ENCODE data around the gene PRKCB.

Gene PRKCB

DNA sequence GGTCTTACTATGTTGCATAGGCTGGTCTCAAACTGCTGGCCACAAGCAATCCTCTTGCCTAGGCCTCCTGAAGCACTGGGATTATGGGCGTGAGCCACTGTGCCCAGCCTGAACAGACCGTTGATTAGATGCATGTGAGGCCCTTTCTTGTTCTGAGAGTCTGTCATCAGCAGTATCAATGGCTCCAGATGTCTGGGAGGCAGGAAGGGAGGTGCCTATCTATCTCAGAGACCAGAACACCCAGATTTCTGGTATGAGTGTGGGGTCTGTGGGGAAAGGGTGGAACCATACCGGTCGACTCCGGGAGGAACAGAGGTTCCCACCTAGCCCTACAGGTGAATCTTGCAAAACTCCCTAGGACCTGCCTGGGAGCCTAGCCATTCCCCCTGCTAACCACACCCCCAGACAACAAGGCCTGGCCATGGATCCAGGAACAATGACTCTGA lies 71.7 kb downstream of the PRKCB start:
- Histone ChIP-seq H3K9ac (no peak overlapping the region), H3K4me3 (IDR thresholded peaks at IDR 0.05; ENCODE audit: insufficient read depth, low read depth, low read length) (no peak overlapping the region), H3K36me3 (ENCODE audit: insufficient read depth) (no peaks in the 10 kb centered on the region), H3K27ac (no peak overlapping the region), H4K20me1 (ENCODE audit: insufficient read depth) (no peaks in the 10 kb centered on the region), H3K4me2 (no peak overlapping the region), H3K4me1 (ENCODE audit: low read depth, poor library complexity, severe bottlenecking) (no peaks in the 10 kb centered on the region), H3K79me2 (ENCODE audit: insufficient read depth, low read depth) (no peaks in the 10 kb centered on the region), H3K27me3 (ENCODE audit: insufficient read depth, low read depth) (no peaks in the 10 kb centered on the region), H2AFZ (ENCODE audit: low read depth) (no peak overlapping the region)
- TF ChIP-seq, protein P1, sequence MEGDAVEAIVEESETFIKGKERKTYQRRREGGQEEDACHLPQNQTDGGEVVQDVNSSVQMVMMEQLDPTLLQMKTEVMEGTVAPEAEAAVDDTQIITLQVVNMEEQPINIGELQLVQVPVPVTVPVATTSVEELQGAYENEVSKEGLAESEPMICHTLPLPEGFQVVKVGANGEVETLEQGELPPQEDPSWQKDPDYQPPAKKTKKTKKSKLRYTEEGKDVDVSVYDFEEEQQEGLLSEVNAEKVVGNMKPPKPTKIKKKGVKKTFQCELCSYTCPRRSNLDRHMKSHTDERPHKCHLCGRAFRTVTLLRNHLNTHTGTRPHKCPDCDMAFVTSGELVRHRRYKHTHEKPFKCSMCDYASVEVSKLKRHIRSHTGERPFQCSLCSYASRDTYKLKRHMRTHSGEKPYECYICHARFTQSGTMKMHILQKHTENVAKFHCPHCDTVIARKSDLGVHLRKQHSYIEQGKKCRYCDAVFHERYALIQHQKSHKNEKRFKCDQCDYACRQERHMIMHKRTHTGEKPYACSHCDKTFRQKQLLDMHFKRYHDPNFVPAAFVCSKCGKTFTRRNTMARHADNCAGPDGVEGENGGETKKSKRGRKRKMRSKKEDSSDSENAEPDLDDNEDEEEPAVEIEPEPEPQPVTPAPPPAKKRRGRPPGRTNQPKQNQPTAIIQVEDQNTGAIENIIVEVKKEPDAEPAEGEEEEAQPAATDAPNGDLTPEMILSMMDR (conservative IDR thresholded peaks at IDR 0.05; ENCODE audit: low read depth, low read length): no peak

DNA sequence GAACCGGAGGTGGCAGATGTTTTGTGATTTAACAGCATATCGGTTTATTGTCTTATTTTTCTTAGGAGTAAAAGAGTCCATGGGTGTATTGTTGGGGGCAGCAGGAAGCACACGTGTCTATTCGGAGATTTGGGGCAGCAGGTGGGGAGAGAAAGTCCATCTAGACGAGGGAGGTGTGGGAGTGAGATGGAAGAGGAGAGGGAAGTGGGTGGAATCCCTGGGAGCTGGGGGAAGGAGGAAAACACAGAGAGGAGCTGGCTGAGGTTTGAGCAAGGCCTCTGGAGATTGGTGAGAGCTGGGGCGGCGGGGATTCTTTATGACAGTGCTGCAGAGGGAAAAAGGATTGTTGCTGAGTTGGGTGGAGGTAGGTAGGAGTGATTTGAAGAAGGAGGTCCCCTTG lies 72.1 kb downstream of the PRKCB start:
- TF ChIP-seq, protein P1 (conservative IDR thresholded peaks at IDR 0.05; ENCODE audit: low read depth, low read length): no peak
- no peaks in the 10 kb centered on the region for H3K36me3 ChIP-seq (ENCODE audit: insufficient read depth)
- no peak overlapping the region for H3K9ac ChIP-seq
- H4K20me1 ChIP-seq (ENCODE audit: insufficient read depth): no peaks in the 10 kb centered on the region
- H2AFZ ChIP-seq (ENCODE audit: low read depth): no peak overlapping the region
- no peak overlapping the region for H3K27ac ChIP-seq
- H3K27me3 ChIP-seq (ENCODE audit: insufficient read depth, low read depth): no peaks in the 10 kb centered on the region
- H3K79me2 ChIP-seq (ENCODE audit: insufficient read depth, low read depth): no peaks in the 10 kb centered on the region
- no peak overlapping the region for H3K4me3 ChIP-seq (IDR thresholded peaks at IDR 0.05; ENCODE audit: insufficient read depth, low read depth, low read length)
- no peaks in the 10 kb centered on the region for H3K4me1 ChIP-seq (ENCODE audit: low read depth, poor library complexity, severe bottlenecking)
- no peak overlapping the region for H3K4me2 ChIP-seq

DNA sequence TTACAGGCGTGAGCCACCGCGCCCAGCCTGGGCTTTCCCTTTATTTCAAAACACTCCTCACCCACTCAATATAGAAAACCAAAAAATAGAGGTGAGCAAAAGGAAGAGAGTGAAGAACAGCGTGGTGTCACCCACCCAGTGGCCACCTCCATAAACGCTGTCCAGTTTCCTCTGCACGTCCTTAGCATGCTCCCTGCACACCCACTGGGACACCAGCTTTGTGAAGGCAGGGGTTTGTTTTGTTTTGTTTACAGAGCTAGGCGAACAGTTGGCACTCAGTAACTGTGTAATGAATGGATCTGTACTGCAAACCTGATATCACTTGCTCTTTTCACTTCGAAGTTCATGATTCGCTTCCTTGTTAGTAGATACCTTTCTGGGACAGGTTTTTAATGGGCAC lies 73.0 kb downstream of the PRKCB start:
- Histone ChIP-seq H3K4me3 (IDR thresholded peaks at IDR 0.05; ENCODE audit: insufficient read depth, low read depth, low read length) (no peak overlapping the region), H4K20me1 (ENCODE audit: insufficient read depth) (no peaks in the 10 kb centered on the region), H3K9ac (no peak overlapping the region), H2AFZ (ENCODE audit: low read depth) (no peak overlapping the region), H3K79me2 (ENCODE audit: insufficient read depth, low read depth) (no peaks in the 10 kb centered on the region), H3K4me2 (no peak overlapping the region), H3K27ac (no peak overlapping the region), H3K4me1 (ENCODE audit: low read depth, poor library complexity, severe bottlenecking) (no peaks in the 10 kb centered on the region), H3K36me3 (ENCODE audit: insufficient read depth) (no peaks in the 10 kb centered on the region), H3K27me3 (ENCODE audit: insufficient read depth, low read depth) (no peaks in the 10 kb centered on the region)
- TF ChIP-seq, protein P1 (conservative IDR thresholded peaks at IDR 0.05; ENCODE audit: low read depth, low read length): no peak

DNA sequence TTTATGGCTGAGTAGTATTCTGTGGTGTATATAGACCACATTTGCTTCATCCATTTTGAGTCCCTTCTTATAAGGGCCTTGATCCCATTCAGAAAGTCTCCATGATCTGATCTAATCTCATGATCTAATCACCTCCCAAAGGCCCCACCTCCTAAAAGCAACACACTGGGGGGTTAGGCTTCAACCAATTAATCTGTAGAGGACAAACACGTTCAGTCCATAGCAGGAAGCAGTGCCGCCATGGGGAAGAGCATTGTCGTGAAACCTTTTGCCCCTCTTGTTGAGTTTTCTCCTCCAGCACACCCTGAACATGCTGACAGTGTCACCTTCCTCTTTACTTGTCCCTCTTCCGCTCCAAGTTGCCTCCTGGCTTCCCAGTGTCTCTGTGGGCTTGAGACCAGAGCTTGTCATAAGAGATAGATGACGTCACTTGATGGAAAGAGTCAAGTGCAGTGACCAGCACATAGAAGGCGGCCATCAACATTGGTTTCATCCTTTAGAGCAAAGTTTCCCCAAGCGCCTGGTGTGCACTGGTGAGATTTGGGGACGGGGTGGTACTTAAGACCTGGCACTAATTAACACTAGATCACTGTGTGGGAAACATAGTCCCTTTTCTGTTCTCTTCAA lies 74.1 kb downstream of the PRKCB start:
- H2AFZ ChIP-seq (ENCODE audit: low read depth): no peak overlapping the region
- no peak overlapping the region for H3K9ac ChIP-seq
- no peak overlapping the region for H3K27ac ChIP-seq
- no peaks in the 10 kb centered on the region for H3K4me1 ChIP-seq (ENCODE audit: low read depth, poor library complexity, severe bottlenecking)
- no peak overlapping the region for H3K4me2 ChIP-seq
- no peaks in the 10 kb centered on the region for H3K79me2 ChIP-seq (ENCODE audit: insufficient read depth, low read depth)
- H3K4me3 ChIP-seq (IDR thresholded peaks at IDR 0.05; ENCODE audit: insufficient read depth, low read depth, low read length): no peak overlapping the region
- H3K36me3 ChIP-seq (ENCODE audit: insufficient read depth): no peaks in the 10 kb centered on the region
- TF ChIP-seq, protein P1 (conservative IDR thresholded peaks at IDR 0.05; ENCODE audit: low read depth, low read length): no peak
- no peaks in the 10 kb centered on the region for H3K27me3 ChIP-seq (ENCODE audit: insufficient read depth, low read depth)
- no peaks in the 10 kb centered on the region for H4K20me1 ChIP-seq (ENCODE audit: insufficient read depth)
